ENCODE results near the gene DNAH11.

DNA sequence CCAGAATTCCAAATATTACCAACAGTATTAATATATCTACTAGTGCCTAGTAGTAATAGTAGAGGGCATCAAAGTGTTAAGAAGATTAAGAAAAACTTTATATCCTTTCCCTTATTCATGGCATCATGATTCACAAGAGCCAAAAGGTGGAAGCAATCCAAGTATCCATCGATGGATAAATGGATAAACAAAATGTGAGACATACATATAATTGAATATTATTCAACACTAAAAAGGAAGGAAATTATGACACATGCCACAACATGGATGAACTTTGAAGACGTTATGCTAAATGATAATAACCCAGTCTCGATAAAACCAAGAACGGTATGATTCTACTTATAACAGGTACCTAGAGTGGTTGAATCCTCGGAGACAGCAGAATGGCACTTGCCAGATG, 379.8 kb downstream of the DNAH11 start:
- TF ChIP-seq CTCF (IDR thresholded peaks at IDR 0.05) (no peak), EZH2 (IDR thresholded peaks at IDR 0.05) (no peak)

All from neural progenitor cell (in vitro differentiated cells).